Measurements from ENCODE around the gene OTUD7B. TPM values are rescaled to one million over a fixed set of nuclear protein-coding genes. Genes with fewer than 3 reads are reported as not detected.

OTUD7B gene
- total RNA-seq, 1 donor from 2014 or later, result 31.6 TPM

DNA sequence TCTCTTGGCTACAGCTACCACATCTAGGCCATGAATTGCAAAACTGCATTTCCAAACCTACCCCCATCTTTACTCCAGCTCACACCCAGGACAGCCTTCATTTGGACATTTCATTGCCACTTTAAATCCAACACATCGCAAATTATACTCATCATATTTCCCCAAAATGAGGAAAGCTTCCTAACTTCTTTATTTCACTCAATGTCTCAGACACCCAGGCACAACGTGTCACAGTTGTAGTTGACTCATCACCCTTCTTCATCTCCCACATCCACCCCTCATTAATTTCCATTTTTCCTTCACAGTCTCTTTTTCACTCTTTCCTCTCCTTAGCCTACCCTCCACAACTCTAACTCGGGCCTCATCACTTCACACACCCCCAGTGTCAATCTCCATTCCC, 6.7 kb downstream of the OTUD7B start:
- TF ChIP-seq, protein P1, sequence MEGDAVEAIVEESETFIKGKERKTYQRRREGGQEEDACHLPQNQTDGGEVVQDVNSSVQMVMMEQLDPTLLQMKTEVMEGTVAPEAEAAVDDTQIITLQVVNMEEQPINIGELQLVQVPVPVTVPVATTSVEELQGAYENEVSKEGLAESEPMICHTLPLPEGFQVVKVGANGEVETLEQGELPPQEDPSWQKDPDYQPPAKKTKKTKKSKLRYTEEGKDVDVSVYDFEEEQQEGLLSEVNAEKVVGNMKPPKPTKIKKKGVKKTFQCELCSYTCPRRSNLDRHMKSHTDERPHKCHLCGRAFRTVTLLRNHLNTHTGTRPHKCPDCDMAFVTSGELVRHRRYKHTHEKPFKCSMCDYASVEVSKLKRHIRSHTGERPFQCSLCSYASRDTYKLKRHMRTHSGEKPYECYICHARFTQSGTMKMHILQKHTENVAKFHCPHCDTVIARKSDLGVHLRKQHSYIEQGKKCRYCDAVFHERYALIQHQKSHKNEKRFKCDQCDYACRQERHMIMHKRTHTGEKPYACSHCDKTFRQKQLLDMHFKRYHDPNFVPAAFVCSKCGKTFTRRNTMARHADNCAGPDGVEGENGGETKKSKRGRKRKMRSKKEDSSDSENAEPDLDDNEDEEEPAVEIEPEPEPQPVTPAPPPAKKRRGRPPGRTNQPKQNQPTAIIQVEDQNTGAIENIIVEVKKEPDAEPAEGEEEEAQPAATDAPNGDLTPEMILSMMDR (conservative IDR thresholded peaks at IDR 0.05), result no peak
- Mint-ChIP-seq H3K36me3 (peaks cover 43% of the 10 kb centered on the region), H3K27me3 (no peaks in the 10 kb centered on the region), H3K4me3 (no peak overlapping the region), H3K9me3 (no peaks in the 10 kb centered on the region), H3K27ac (no peak overlapping the region), H3K4me1 (ENCODE audit: unreplicated experiment) (peaks cover 33% of the 10 kb centered on the region)
- DNase-seq (ENCODE audit: extremely low spot score, unreplicated experiment), result no peak

DNA sequence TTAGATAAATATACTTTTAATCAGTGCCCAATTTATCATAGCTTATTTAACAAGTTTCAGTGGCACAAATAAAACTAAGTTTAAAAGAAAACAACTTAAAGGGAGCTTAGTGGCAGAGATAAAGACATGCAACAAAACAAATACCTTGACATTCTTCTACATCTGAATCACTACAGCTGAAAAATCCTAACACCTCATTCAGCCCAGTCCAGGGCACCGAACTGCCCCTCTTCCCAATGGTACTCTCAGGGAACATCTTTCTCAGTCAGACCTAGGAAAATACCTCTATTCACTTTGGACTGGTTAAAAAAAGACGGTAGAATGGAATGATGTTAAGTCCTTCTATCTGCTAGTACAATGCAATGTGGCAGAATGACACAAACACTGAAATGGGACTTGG, 8.3 kb downstream of the OTUD7B start:
- Mint-ChIP-seq H3K36me3 (peaks cover 41% of the 10 kb centered on the region), H3K4me3 (no peak overlapping the region), H3K27me3 (no peaks in the 10 kb centered on the region), H3K27ac (no peak overlapping the region), H3K4me1 (ENCODE audit: unreplicated experiment) (peaks cover 17% of the 10 kb centered on the region), H3K9me3 (no peaks in the 10 kb centered on the region)
- TF ChIP-seq, protein P1 (conservative IDR thresholded peaks at IDR 0.05), result no peak
- no peak for DNase-seq (ENCODE audit: extremely low spot score, unreplicated experiment)

DNA sequence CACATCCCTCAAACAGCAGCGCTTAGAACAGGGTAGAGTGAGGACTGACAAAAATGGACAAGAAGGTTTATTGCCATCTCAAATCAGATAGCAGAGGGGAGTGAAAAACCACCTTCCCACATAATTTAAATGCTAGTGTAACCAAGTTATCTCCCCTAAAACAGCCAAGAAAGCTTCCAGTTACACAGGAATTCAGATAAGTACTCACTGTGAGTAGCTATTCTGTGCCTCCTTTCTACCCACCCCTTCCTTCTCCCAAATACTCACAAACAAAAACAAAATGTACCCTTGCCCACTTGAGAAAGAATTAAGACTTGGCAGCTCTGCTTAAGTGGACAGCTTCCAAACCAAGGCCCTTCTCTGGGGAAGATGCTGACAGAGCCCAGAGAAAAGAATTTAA, 9.1 kb downstream of the OTUD7B start:
- Mint-ChIP-seq H3K4me3 (no peak overlapping the region), H3K27me3 (no peaks in the 10 kb centered on the region), H3K9me3 (no peaks in the 10 kb centered on the region), H3K36me3 (peaks cover 35% of the 10 kb centered on the region), H3K27ac (no peak overlapping the region), H3K4me1 (ENCODE audit: unreplicated experiment) (peaks cover 10% of the 10 kb centered on the region)
- TF ChIP-seq, protein P1 (conservative IDR thresholded peaks at IDR 0.05), result no peak
- no peak for DNase-seq (ENCODE audit: extremely low spot score, unreplicated experiment)

DNA sequence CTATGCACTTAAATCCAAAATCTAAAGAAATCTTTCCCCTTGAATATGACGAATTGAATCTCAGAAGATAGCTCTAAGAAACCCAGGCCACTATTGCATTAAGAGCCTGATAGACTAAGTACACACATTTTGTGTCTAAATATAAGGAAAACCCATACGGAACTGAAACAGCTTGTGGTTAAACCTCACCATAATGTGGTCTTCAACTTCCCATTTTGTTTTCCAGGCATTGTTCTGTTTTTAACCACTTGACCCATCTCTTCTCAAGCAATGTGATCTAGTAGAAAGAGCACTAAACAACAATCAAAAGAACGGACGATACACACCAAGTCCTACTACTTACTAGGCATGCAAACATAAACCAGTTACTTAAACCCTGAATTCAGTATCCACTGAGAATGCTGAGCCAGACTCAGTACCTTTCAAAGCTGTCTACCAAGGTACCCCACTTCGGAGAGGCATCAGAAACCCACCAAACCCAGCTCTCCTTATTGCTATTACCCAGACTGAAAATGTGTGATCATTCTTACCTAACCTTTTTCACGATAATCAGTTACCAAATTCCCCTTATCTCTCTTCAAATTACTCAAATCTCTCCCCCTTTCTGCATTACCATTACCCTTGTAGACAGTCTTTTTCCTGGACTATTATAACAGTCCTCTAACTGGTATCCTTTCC, 12.8 kb downstream of the OTUD7B start:
- DNase-seq (ENCODE audit: extremely low spot score, unreplicated experiment), result no peak
- Mint-ChIP-seq H3K9me3 (no peaks in the 10 kb centered on the region), H3K27me3 (no peaks in the 10 kb centered on the region), H3K27ac (peak overlapping the region; percentile 15), H3K4me3 (no peak overlapping the region), H3K4me1 (ENCODE audit: unreplicated experiment) (peaks cover 13% of the 10 kb centered on the region), H3K36me3 (peaks cover 17% of the 10 kb centered on the region)
- TF ChIP-seq, protein P1 (conservative IDR thresholded peaks at IDR 0.05), result no peak

DNA sequence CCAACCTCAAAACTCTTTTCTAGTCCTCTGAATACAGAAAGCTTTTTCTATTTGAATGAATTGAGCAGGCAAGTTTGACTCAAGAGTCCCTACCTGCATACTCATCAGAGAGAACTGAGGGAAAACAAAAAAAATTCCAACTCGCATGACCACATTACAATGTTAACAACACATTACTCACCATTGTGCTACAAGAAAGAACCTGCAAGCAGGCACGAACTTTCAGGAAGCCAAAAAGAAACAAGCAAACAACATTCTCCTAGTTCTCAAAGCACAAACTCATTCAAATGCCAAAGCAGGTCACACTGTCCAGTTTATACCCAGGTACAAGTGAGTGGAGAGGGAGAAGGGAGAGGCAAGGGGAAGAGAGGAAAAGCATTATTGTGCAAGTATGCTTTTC, 14.6 kb downstream of the OTUD7B start:
- Mint-ChIP-seq H3K27me3 (no peaks in the 10 kb centered on the region), H3K4me1 (ENCODE audit: unreplicated experiment) (peaks cover 13% of the 10 kb centered on the region), H3K27ac (peak overlapping the region; percentile 77), H3K36me3 (peaks cover 18% of the 10 kb centered on the region), H3K4me3 (peak overlapping the region; percentile 75), H3K9me3 (no peaks in the 10 kb centered on the region)
- TF ChIP-seq, protein P1 (conservative IDR thresholded peaks at IDR 0.05), result no peak
- no peak for DNase-seq (ENCODE audit: extremely low spot score, unreplicated experiment)

Data from type B pancreatic cell (in vitro differentiated cells).